ENCODE measurements around the gene GREB1. TPM values are rescaled to one million over a fixed set of nuclear protein-coding genes. Genes with fewer than 3 reads are reported as not detected.

GREB1 gene
- total and polyA plus RNA-seq, 12 donors: 2.2 to 26.2 (median 3.7) TPM

GRCh38 chr2:11580697-11581096, 46.9 kb downstream of the GREB1 start:
- no peak for DNase-seq
- no peak overlapping the region for H3K27ac ChIP-seq
- no peaks in the 10 kb centered on the region for H3K27me3 ChIP-seq
- intact Hi-C loops (cut with DNase I): loop anchor here (5.0 to 10.0 kb wide), 2 partner anchors 98 to 456 kb away; no protein-coding TSS in a partner anchor
- no peaks in the 10 kb centered on the region for H3K9me3 ChIP-seq (replicated peaks in 1 of 3)
- H3K36me3 ChIP-seq (replicated peaks in 1 of 2): no peaks in the 10 kb centered on the region
- H3K4me1 ChIP-seq (replicated peaks in 1 of 2): no peaks in the 10 kb centered on the region
- no peak for TF ChIP-seq CTCF (IDR thresholded peaks at IDR 0.05)
- TF ChIP-seq POLR2A (IDR thresholded peaks at IDR 0.05): no peak
- 84 to 91% (median 90%) methylated on average over 3 to 12 of the region's 12 CpGs for WGBS, 4 donors
- H3K4me3 ChIP-seq: no peak overlapping the region

- no peak overlapping the region for H3K4me3 ChIP-seq
- H3K36me3 ChIP-seq (replicated peaks in 1 of 2): no peaks in the 10 kb centered on the region
- TF ChIP-seq POLR2A (IDR thresholded peaks at IDR 0.05) (no peak), CTCF (IDR thresholded peaks at IDR 0.05) (no peak)
- H3K27ac ChIP-seq: no peak overlapping the region
- H3K27me3 ChIP-seq: no peaks in the 10 kb centered on the region
- H3K9me3 ChIP-seq (replicated peaks in 1 of 3): no peaks in the 10 kb centered on the region
- 80 to 91% (median 87%) methylated on average over 8 to 9 of the region's 9 CpGs for WGBS, 4 donors
- intact Hi-C loops (cut with DNase I): loop anchor here (5.0 to 10.0 kb wide), 2 partner anchors 99 to 456 kb away; no protein-coding TSS in a partner anchor
- H3K4me1 ChIP-seq (replicated peaks in 1 of 2): no peaks in the 10 kb centered on the region
- no peak for DNase-seq
Measured at GRCh38 chr2:11581124-11581796, 47.4 kb downstream of the GREB1 start.

GRCh38 chr2:11581797-11582611, 48.2 kb downstream of the GREB1 start:
- no peak for TF ChIP-seq CTCF (IDR thresholded peaks at IDR 0.05)
- TF ChIP-seq POLR2A (IDR thresholded peaks at IDR 0.05): no peak
- Histone ChIP-seq H3K27me3 (no peaks in the 10 kb centered on the region), H3K4me1 (replicated peaks in 1 of 2) (no peaks in the 10 kb centered on the region), H3K27ac (no peak overlapping the region), H3K36me3 (replicated peaks in 1 of 2) (no peaks in the 10 kb centered on the region), H3K4me3 (no peak overlapping the region), H3K9me3 (replicated peaks in 1 of 3) (no peaks in the 10 kb centered on the region)
- intact Hi-C loops (cut with DNase I): loop anchor here (2.0 to 10.0 kb wide), 3 partner anchors 100 to 457 kb away; no protein-coding TSS in a partner anchor
- WGBS, 4 donors: 73 to 85% (median 75%) methylated on average over 15 to 19 of the region's 19 CpGs
- DNase-seq: no peak

- DNase-seq: no peak
- Histone ChIP-seq H3K27ac (no peak overlapping the region), H3K9me3 (replicated peaks in 1 of 3) (no peaks in the 10 kb centered on the region), H3K36me3 (replicated peaks in 1 of 2) (no peaks in the 10 kb centered on the region), H3K4me3 (no peak overlapping the region), H3K27me3 (no peaks in the 10 kb centered on the region), H3K4me1 (replicated peaks in 1 of 2) (no peaks in the 10 kb centered on the region)
- no peak for TF ChIP-seq POLR2A (IDR thresholded peaks at IDR 0.05)
- TF ChIP-seq CTCF (IDR thresholded peaks at IDR 0.05): no peak
- 53 to 90% (median 71%) methylated on average over 5 to 11 of the region's 11 CpGs for WGBS, 4 donors
- intact Hi-C loops (cut with DNase I): loop anchor here (2.0 to 10.0 kb wide), 3 partner anchors 100 to 458 kb away; no protein-coding TSS in a partner anchor
Measured at GRCh38 chr2:11582612-11582861, 48.7 kb downstream of the GREB1 start.
